NOMO-1 (cell line): Measurements from ENCODE around the gene ELFN1.
"Not testable (repeated sequence)": the region's sequence is repeated elsewhere in the genome, so short reads cannot be mapped to it uniquely, and the experiment has no call there.

ENCODE experiments used
- DNase-seq, 2 experiments: peaks; one replicate each; lab custom pipeline; 2025; ENCODE audit not compliant: unreplicated experiment in 2 of 2; lab: John Stamatoyannopoulos, UW

Gene ELFN1

GRCh38 chr7:1750541-1751021, 80.5 kb downstream of the ELFN1 start:
- no peak for DNase-seq

GRCh38 chr7:1752111-1752510, 82.0 kb downstream of the ELFN1 start:
- no peak for DNase-seq

GRCh38 chr7:1752771-1753563, 82.9 kb downstream of the ELFN1 start:
- peak; percentile 58 to 85 for DNase-seq

GRCh38 chr7:1753564-1753867, 83.4 kb downstream of the ELFN1 start:
- no peak for DNase-seq

- DNase-seq: no peak
These were observed 84.3 kb downstream of the ELFN1 start for GRCh38 chr7:1754345-1754908.

- DNase-seq: no peak
These were observed 85.9 kb downstream of the ELFN1 start for GRCh38 chr7:1755783-1756625.

GRCh38 chr7:1757601-1758000, 87.5 kb downstream of the ELFN1 start:
- no peak for DNase-seq

- DNase-seq: no peak
These were observed 88.2 kb downstream of the ELFN1 start for GRCh38 chr7:1758028-1758858.

GRCh38 chr7:1758859-1759521, 88.9 kb downstream of the ELFN1 start:
- no peak for DNase-seq

GRCh38 chr7:1761097-1761496, 91.0 kb downstream of the ELFN1 start:
- peak in 1 of 2 experiments; percentile 18 for DNase-seq

- no peak for DNase-seq
These were observed 91.7 kb downstream of the ELFN1 start for GRCh38 chr7:1761774-1762173.

GRCh38 chr7:1762238-1762945, 92.3 kb downstream of the ELFN1 start:
- no peak for DNase-seq

GRCh38 chr7:1763033-1763432, 93.0 kb downstream of the ELFN1 start:
- DNase-seq: no peak

- not testable (repeated sequence) for DNase-seq
These were observed 93.8 kb downstream of the ELFN1 start for GRCh38 chr7:1763911-1764310.

GRCh38 chr7:1765336-1765735, 95.3 kb downstream of the ELFN1 start:
- DNase-seq: no peak

- DNase-seq: no peak
These were observed 97.4 kb downstream of the ELFN1 start for GRCh38 chr7:1767524-1767923.

GRCh38 chr7:1768832-1769231, 98.8 kb downstream of the ELFN1 start:
- no peak for DNase-seq

GRCh38 chr7:1769286-1770200, 99.5 kb downstream of the ELFN1 start:
- no peak for DNase-seq

- no peak for DNase-seq
These were observed 100.3 kb downstream of the ELFN1 start for GRCh38 chr7:1770331-1770730.
